Measurements from ENCODE around the gene TSPEAR.

DNA sequence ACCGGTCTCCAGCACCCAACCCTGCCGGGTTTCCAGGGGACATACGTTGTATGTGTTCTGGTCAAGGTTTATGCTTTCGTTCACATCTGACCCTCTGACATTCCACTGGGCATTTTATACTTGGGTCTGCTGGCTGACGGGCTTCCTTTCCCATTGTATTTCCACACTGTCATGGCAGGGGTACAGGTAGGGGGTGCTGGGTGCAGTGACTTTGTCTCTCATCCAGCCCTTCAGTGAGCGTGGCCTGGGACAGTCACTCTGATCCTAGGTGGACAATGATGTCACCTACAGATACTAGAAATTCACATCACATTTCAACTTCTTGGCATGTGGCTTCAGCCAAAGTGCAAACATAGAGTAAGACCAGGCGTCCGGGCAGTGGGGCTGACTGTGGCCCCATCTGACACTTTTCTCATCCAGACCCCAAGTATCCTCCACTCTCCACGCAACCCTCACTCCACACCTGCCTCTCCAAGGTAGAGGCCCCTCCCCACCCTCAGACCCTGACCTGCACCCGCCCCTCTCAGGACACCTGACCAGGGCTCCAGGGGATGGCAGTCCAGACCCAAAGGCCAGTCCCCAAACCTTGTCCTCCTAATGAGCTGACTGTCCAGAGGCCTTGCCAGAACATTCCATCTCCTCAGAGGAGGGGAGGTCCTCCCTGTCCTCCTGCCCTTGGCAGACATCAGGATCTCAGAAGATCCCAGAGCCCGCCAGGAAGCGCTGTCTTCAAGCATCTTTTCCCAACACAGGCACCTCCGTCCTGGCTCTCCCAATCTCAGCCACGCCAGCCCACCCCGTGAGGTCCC, 75.0 kb downstream of the TSPEAR start:
- TF ChIP-seq, protein P1, sequence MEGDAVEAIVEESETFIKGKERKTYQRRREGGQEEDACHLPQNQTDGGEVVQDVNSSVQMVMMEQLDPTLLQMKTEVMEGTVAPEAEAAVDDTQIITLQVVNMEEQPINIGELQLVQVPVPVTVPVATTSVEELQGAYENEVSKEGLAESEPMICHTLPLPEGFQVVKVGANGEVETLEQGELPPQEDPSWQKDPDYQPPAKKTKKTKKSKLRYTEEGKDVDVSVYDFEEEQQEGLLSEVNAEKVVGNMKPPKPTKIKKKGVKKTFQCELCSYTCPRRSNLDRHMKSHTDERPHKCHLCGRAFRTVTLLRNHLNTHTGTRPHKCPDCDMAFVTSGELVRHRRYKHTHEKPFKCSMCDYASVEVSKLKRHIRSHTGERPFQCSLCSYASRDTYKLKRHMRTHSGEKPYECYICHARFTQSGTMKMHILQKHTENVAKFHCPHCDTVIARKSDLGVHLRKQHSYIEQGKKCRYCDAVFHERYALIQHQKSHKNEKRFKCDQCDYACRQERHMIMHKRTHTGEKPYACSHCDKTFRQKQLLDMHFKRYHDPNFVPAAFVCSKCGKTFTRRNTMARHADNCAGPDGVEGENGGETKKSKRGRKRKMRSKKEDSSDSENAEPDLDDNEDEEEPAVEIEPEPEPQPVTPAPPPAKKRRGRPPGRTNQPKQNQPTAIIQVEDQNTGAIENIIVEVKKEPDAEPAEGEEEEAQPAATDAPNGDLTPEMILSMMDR (conservative IDR thresholded peaks at IDR 0.05 in 1 of 2, IDR thresholded peaks at IDR 0.05 in 1 of 2; ENCODE audit: low read depth in 1 of 2, low read length in 2 of 2), result no peak
- no peak for TF ChIP-seq EZH2 (IDR thresholded peaks at IDR 0.05; ENCODE audit: low read length, missing control alignments)

Measured in fibroblast of lung (primary cell).